OCI-LY1 (cell line): ENCODE data around the gene HBG1.

Experiments used
- CTCF ChIP-seq: fragments of 200-600 bp; sonication (generic), shearing (Covaris generic); IDR thresholded peaks from 2 replicates; pipeline ENCODE4 v1.5.1; 2017; ENCODE audit warnings: mild to moderate bottlenecking, antibody characterized with exemption, low read length, moderate library complexity, mixed read lengths
- EZH2 ChIP-seq: fragments of 200-600 bp; sonication (generic), shearing (Covaris generic); IDR thresholded peaks from 2 replicates; pipeline ENCODE4 v1.8.0; 2017; ENCODE audit warnings: borderline replicate concordance, mixed run types, mild to moderate bottlenecking, antibody characterized with exemption, low read length, moderate library complexity, mixed read lengths

- TF ChIP-seq CTCF (no peak), EZH2 (no peak)
Measured at GRCh38 chr11:5239046-5239445, 10.6 kb downstream of the HBG1 start.
